ENCODE data around the gene SLC25A23. TPM values are rescaled to one million over a fixed set of nuclear protein-coding genes. Genes with fewer than 3 reads are reported as not detected.

The SLC25A23 gene
- total and polyA plus RNA-seq, 2 donors (not counting 1 experiment from before 2014, with no cell fraction given) = 9.3 to 25.3 TPM

DNA sequence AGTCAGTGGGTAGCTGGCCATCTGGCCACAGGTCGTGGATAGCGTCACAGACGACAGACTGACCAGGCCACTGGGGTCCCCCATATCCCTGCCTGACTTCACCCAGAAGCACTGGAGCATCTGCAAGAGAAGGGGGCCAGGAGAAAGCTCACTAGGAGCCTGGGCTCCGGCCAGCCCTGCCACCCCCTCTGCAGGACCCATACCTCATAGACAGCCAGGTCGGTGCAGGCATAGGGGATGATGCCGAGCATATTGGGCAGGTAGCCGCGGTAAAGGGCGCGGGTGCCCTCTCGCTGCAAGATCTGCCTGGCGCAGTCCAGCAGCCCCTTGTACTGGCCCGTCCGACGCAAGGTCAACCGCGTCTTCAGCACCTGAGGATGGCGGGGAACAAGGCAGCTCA lies 32.5 kb downstream of the SLC25A23 start:
- Mint-ChIP-seq H3K4me1 (peaks cover 27% of the 10 kb centered on the region), H3K27me3 (no peaks in the 10 kb centered on the region), H3K9me3 (ENCODE audit: insufficient read depth) (no peaks in the 10 kb centered on the region), H3K27ac (peak overlapping the region; percentile 15), H3K4me3 (no peak overlapping the region)
- peaks cover 0 to 5% of the 10 kb centered on the region in 2 experiments for H3K36me3 ChIP-seq (replicated peaks in 1 of 2; ENCODE audit: control extremely low read depth in 1 of 2, control insufficient read depth in 1 of 2, extremely low read depth in 1 of 2, insufficient read depth in 2 of 2, low read length in 1 of 2)
- H3K4me3 ChIP-seq (ENCODE audit: control extremely low read depth in 1 of 5, extremely low read depth in 1 of 5, insufficient read depth in 1 of 5, low read depth in 2 of 5, low read length in 4 of 5) = no peak overlapping the region
- intact Hi-C loops (cut with micrococcal nuclease) = no loop called here
- peaks cover 0 to 19% (median 0%) of the 10 kb centered on the region in 3 donors for H3K9me3 ChIP-seq (ENCODE audit: control extremely low read depth in 1 of 3, control insufficient read depth in 2 of 3, insufficient read depth in 1 of 3, low read length in 2 of 3)
- ChIA-PET CTCF (no interaction called here), POLR2A (interaction anchor here (2.9 kb wide), 1 partner anchor 34 kb away, joined by 15 read pairs; the partner anchor contains the start of gene GTF2F1)
- peaks cover 20% of the 10 kb centered on the region for H3K79me2 ChIP-seq (ENCODE audit: control insufficient read depth, insufficient read depth, low read length)
- DNase-seq (peak; percentile 21), ATAC-seq (ENCODE audit: low read depth) (no peak)
- peaks cover 20% of the 10 kb centered on the region for H4K20me1 ChIP-seq (ENCODE audit: control insufficient read depth, insufficient read depth, low read length, poor library complexity, severe bottlenecking)
- no peak overlapping the region for H3K4me2 ChIP-seq (replicated peaks; ENCODE audit: low read depth, low read length, poor library complexity, severe bottlenecking)
- H3K9ac ChIP-seq (ENCODE audit: low read length) = no peak overlapping the region
- H3K27ac ChIP-seq (ENCODE audit: low read length in 2 of 2) = no peak overlapping the region
- H3K27me3 ChIP-seq (replicated peaks in 1 of 4; ENCODE audit: control extremely low read depth in 1 of 4, control insufficient read depth in 3 of 4, insufficient read depth in 4 of 4, low read length in 3 of 4) = no peaks in the 10 kb centered on the region
- WGBS (ENCODE audit: insufficient coverage) = 94% methylated on average over 17 of the region's 18 CpGs
- peaks cover 24 to 35% of the 10 kb centered on the region in 2 donors for H3K4me1 ChIP-seq (ENCODE audit: control insufficient read depth in 2 of 2, insufficient read depth in 2 of 2, low read length in 2 of 2)
- no peak overlapping the region for H2AFZ ChIP-seq (ENCODE audit: insufficient read depth, low read depth, low read length, poor library complexity, severe bottlenecking)
- TF ChIP-seq EZH2 (IDR thresholded peaks at IDR 0.05; ENCODE audit: borderline replicate concordance, insufficient read depth, low read depth, low read length, poor library complexity, severe bottlenecking) (no peak), CTCF (IDR thresholded peaks at IDR 0.05) (no peak)

Measured in B cell (primary cell).